ENCODE results near the gene CACNA1E. TPM values are rescaled to one million over a fixed set of nuclear protein-coding genes. Genes with fewer than 3 reads are reported as not detected.
"Not testable (repeated sequence)": the region's sequence is repeated elsewhere in the genome, so short reads cannot be mapped to it uniquely, and the experiment has no call there.

Gene CACNA1E
- total and polyA plus RNA-seq, 2 of the 13 experiments (the other 11 are each of a cell fraction or from before 2014, with no cell fraction given), result not detected

GRCh38 chr1:181542406-181542805 lies 59.1 kb downstream of the CACNA1E start:
- POLR2A ChIA-PET; H3K4me1 ChIP-seq (ENCODE audit: insufficient read depth, low read length); H3K79me2 ChIP-seq (ENCODE audit: insufficient read depth, low read length); H3K9me3 ChIP-seq (ENCODE audit: low read length); H3K4me2 ChIP-seq (ENCODE audit: low read depth, low read length); in situ Hi-C loops (cut with HindIII; ENCODE audit: extremely low pct_ligation_motif_present, low pct_unique_long_range_greater_than_20kb); CTCF ChIA-PET (ENCODE audit: low intra/inter-chr PET ratio, low total read pairs); H3K27ac ChIP-seq (ENCODE audit: extremely low read length, insufficient read depth, low read length); H3K4me3 ChIP-seq (replicated peaks in 1 of 3; ENCODE audit: insufficient read depth in 1 of 3, low read depth in 2 of 3, low read length in 3 of 3); H4K20me1 ChIP-seq (ENCODE audit: insufficient read depth, low read length); DNase-seq (ENCODE audit: low spot score); H3K36me3 ChIP-seq (replicated peaks in 1 of 2; ENCODE audit: control insufficient read depth in 1 of 2, insufficient read depth in 2 of 2, low read length in 2 of 2); ATAC-seq; H2AFZ ChIP-seq (ENCODE audit: low read length); BruUV-seq (replicated peaks); FAIRE-seq; intact Hi-C loops (cut with micrococcal nuclease; ENCODE audit: unreplicated experiment); H3K27me3 ChIP-seq (ENCODE audit: control insufficient read depth in 1 of 2, insufficient read depth in 2 of 2, low read length in 2 of 2); H3K9ac ChIP-seq (ENCODE audit: insufficient read depth, low read depth, low read length): not testable (repeated sequence)
- WGBS (ENCODE audit: low lambda C conversion rate), result 4% methylated on average over 4 of the region's 4 CpGs

- H3K4me2 ChIP-seq (ENCODE audit: low read depth, low read length), result no peak overlapping the region
- no peak for ATAC-seq
- no peak overlapping the region for H3K27ac ChIP-seq (ENCODE audit: extremely low read length, insufficient read depth, low read length)
- ChIA-PET CTCF (ENCODE audit: low intra/inter-chr PET ratio, low total read pairs) (no interaction called here), POLR2A (no interaction called here)
- intact Hi-C loops (cut with micrococcal nuclease; ENCODE audit: unreplicated experiment), result no loop called here
- TF ChIP-seq MAZ (IDR thresholded peaks at IDR 0.05; ENCODE audit: borderline replicate concordance, low read depth, low read length) (no peak), MAZ (CRISPR knock-in tag; IDR thresholded peaks at IDR 0.05; ENCODE audit: low read depth) (no peak), BRD4 (CRISPR knock-in tag; IDR thresholded peaks at IDR 0.05) (no peak), ZNF121 (CRISPR knock-in tag; IDR thresholded peaks at IDR 0.05) (no peak), ZNF331 (CRISPR knock-in tag; IDR thresholded peaks at IDR 0.05) (no peak), TOPORS (CRISPR knock-in tag; IDR thresholded peaks at IDR 0.05) (no peak), SATB2 (CRISPR knock-in tag; IDR thresholded peaks at IDR 0.05) (no peak), TSC22D2 (CRISPR knock-in tag; IDR thresholded peaks at IDR 0.05; ENCODE audit: borderline replicate concordance) (no peak), MIER3 (CRISPR knock-in tag; IDR thresholded peaks at IDR 0.05; ENCODE audit: borderline replicate concordance) (no peak), ZNF512B (CRISPR knock-in tag; IDR thresholded peaks at IDR 0.05; ENCODE audit: borderline replicate concordance) (no peak), E2F2 (CRISPR knock-in tag; IDR thresholded peaks at IDR 0.05; ENCODE audit: borderline replicate concordance) (no peak), TCF7 (IDR thresholded peaks at IDR 0.05; ENCODE audit: low read depth) (no peak), GTF2F1 (IDR thresholded peaks at IDR 0.05; ENCODE audit: low read length) (no peak)
- BruUV-seq (replicated peaks), result no TSS peak
- H4K20me1 ChIP-seq (ENCODE audit: insufficient read depth, low read length), result no peaks in the 10 kb centered on the region
- no peaks in the 10 kb centered on the region for H3K36me3 ChIP-seq (replicated peaks in 1 of 2; ENCODE audit: control insufficient read depth in 1 of 2, insufficient read depth in 2 of 2, low read length in 2 of 2)
- H3K79me2 ChIP-seq (ENCODE audit: insufficient read depth, low read length), result no peaks in the 10 kb centered on the region
- no peak overlapping the region for H3K9ac ChIP-seq (ENCODE audit: insufficient read depth, low read depth, low read length)
- no peaks in the 10 kb centered on the region for H3K9me3 ChIP-seq (ENCODE audit: low read length)
- no peak overlapping the region for H2AFZ ChIP-seq (ENCODE audit: low read length)
- WGBS (ENCODE audit: low lambda C conversion rate), result 8% methylated on average over 4 of the region's 4 CpGs
- DNase-seq (ENCODE audit: low spot score), result no peak
- H3K4me3 ChIP-seq (replicated peaks in 1 of 3; ENCODE audit: insufficient read depth in 1 of 3, low read depth in 2 of 3, low read length in 3 of 3), result no peak overlapping the region
- peaks cover 0 to 8% of the 10 kb centered on the region in 2 experiments; a peak in 3 of 5 replicates for H3K27me3 ChIP-seq (ENCODE audit: control insufficient read depth in 1 of 2, insufficient read depth in 2 of 2, low read length in 2 of 2)
- in situ Hi-C loops (cut with HindIII; ENCODE audit: extremely low pct_ligation_motif_present, low pct_unique_long_range_greater_than_20kb), result no loop called here
- H3K4me1 ChIP-seq (ENCODE audit: insufficient read depth, low read length), result no peaks in the 10 kb centered on the region
- FAIRE-seq, result no peak
Measured at GRCh38 chr1:181545395-181545794, 62.1 kb downstream of the CACNA1E start.

All from HepG2 (cell line).